ENCODE results near the gene EIF4B. TPM values are rescaled to one million over a fixed set of nuclear protein-coding genes. Genes with fewer than 3 reads are reported as not detected.
A peak's percentile ranks its signal among the peaks of the same experiment; 100 is the strongest.

The EIF4B gene
- total and polyA plus RNA-seq, 2 of the 13 experiments (the other 11 are each of a cell fraction or from before 2014, with no cell fraction given) = 416 to 548 TPM

DNA sequence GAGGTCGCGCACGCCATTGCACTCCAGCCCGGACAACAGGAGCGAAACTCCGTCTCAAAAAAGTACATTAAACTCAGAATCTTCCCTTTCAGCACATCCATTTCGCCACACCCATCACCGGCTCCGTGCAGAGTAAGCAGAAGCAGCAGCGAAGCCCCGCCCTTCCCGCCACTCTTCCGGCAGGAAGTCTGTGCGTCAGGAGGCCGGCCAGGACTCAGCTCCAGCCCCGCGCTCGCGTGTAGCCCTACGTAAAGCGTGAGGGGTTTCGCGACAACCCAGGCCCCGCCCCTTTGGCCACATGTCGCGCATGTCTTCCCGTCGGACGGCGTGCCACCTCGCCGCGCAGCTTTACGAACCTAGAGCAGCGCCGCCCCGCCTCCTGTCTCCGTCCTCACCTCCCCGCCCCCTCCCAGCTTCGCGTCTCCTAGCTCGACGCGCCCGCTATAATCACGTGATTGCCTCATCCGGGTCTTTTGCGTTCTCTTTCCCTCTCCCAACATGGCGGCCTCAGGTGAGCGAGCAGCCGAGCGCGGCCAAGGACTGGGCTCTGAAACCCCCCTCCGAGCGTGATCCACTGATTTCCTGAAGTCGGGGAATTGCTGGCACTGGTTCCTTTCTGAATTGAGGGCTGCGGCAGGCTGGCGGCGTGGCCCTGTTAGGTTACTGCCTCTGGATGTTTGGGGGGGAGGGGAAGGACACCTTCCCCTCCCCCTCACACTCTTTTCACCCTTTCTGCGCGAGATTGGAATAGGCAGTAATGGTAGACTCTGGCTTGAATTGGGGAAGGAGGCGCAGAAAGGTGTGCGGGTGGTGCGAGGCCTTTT lies at the start of gene EIF4B (continued):
- no peak for TF ChIP-seq ZNF382 (CRISPR knock-in tag; IDR thresholded peaks at IDR 0.05; ENCODE audit: borderline replicate concordance)
- TF ChIP-seq ZMAT3 (CRISPR knock-in tag; conservative IDR thresholded peaks at IDR 0.05) = no peak
- TF ChIP-seq NCOR1 (IDR thresholded peaks at IDR 0.05; ENCODE audit: borderline replicate concordance, low read length) = no peak; the same call in 1 of the 2 replicates
- no peak for TF ChIP-seq CBX1 (IDR thresholded peaks at IDR 0.05; ENCODE audit: low read depth)
- no peak; the same call in 1 of the 2 replicates for TF ChIP-seq AKAP8 (CRISPR knock-in tag; IDR thresholded peaks at IDR 0.05)

DNA sequence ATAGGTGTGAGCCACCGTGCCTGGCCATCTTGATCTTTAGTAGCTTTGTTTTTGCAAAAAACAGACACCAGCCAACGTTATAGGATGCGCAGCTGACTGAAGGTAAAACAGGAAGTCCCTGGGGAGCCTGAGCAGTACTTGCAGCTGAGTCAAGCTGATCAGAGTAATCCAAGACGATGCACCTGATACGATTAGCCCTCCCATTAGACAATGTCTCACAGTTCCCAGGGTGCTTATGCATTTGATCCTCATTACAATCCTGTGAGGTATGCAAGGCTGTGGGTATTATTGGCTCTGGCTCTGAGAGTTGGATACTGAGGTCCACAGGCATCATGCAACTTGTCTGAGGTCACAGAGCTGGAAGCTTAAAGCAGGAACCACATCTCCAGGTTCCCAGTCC lies 49.3 kb upstream of the EIF4B start:
- Histone ChIP-seq H3K4me3 (replicated peaks in 1 of 3; ENCODE audit: insufficient read depth in 1 of 3, low read depth in 2 of 3, low read length in 3 of 3) (no peak overlapping the region), H3K4me2 (ENCODE audit: low read depth, low read length) (peak overlapping the region; percentile 33; the same call in 1 of the 2 replicates), H2AFZ (ENCODE audit: low read length) (no peak overlapping the region), H4K20me1 (ENCODE audit: insufficient read depth, low read length) (peaks cover 5% of the 10 kb centered on the region; the same call in 1 of the 2 replicates), H3K9me3 (ENCODE audit: low read length) (no peaks in the 10 kb centered on the region), H3K79me2 (ENCODE audit: insufficient read depth, low read length) (no peaks in the 10 kb centered on the region), H3K4me1 (ENCODE audit: insufficient read depth, low read length) (peaks cover 32% of the 10 kb centered on the region), H3K27ac (ENCODE audit: extremely low read length, insufficient read depth, low read length) (no peak overlapping the region), H3K36me3 (replicated peaks in 1 of 2; ENCODE audit: control insufficient read depth in 1 of 2, insufficient read depth in 2 of 2, low read length in 2 of 2) (peaks cover 0 to 11% of the 10 kb centered on the region in 2 experiments; a peak in 3 of 5 replicates), H3K9ac (ENCODE audit: insufficient read depth, low read depth, low read length) (no peak overlapping the region), H3K27me3 (ENCODE audit: control insufficient read depth in 1 of 2, insufficient read depth in 2 of 2, low read length in 2 of 2) (no peaks in the 10 kb centered on the region)
- WGBS (ENCODE audit: low lambda C conversion rate) = 31% methylated on average over 5 of the region's 5 CpGs
- no TSS peak for BruUV-seq (replicated peaks)
- in situ Hi-C loops (cut with HindIII; ENCODE audit: extremely low pct_ligation_motif_present, low pct_unique_long_range_greater_than_20kb) (no loop called here), intact Hi-C loops (cut with micrococcal nuclease; ENCODE audit: unreplicated experiment) (no loop called here)
- no peak for TF ChIP-seq RFX5 (IDR thresholded peaks at IDR 0.05; ENCODE audit: low read depth, low read length)
- ChIA-PET POLR2A (interaction anchor here (0.8 to 4.6 kb wide), 6 partner anchors 8 to 52 kb away, joined by 3 to 30 read pairs (median 6); partner anchors contain the start of genes KRT18 and KRT8), CTCF (ENCODE audit: low intra/inter-chr PET ratio, low total read pairs) (no interaction called here)
- ATAC-seq = peak; percentile 30
- no peak for DNase-seq (ENCODE audit: low spot score)
- no peak for FAIRE-seq
